GM12872 (cell line): ENCODE data around the gene TPD52L1.

Experiments used
- TF ChIP-seq, protein P1 (sequence below): IDR thresholded peaks from 3 replicates; pipeline ENCODE4 v1.5.1; 2011; ENCODE audit warnings: low read depth, mild to moderate bottlenecking, low read length, moderate library complexity; ENCODE audit not compliant: insufficient read depth

TPD52L1 gene

DNA sequence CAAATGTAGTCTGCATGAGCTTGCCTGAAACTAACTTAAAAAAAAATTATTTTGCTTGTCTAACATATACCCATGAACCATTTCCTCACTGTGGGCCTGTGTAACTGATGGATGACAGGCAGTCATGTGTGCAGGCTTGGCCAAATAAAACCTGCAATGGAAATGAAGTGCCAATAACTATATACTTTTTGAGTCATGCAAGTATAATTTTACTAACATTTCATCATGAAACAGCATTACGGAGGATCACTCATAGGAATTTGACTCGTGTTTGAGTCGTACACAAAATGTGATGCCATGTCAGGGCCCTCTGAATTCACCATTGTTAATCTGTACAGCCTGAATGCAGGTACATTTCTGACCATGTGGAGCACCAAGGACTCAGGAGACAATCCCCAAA lies 101.6 kb downstream of the TPD52L1 start:
- TF ChIP-seq, protein P1, sequence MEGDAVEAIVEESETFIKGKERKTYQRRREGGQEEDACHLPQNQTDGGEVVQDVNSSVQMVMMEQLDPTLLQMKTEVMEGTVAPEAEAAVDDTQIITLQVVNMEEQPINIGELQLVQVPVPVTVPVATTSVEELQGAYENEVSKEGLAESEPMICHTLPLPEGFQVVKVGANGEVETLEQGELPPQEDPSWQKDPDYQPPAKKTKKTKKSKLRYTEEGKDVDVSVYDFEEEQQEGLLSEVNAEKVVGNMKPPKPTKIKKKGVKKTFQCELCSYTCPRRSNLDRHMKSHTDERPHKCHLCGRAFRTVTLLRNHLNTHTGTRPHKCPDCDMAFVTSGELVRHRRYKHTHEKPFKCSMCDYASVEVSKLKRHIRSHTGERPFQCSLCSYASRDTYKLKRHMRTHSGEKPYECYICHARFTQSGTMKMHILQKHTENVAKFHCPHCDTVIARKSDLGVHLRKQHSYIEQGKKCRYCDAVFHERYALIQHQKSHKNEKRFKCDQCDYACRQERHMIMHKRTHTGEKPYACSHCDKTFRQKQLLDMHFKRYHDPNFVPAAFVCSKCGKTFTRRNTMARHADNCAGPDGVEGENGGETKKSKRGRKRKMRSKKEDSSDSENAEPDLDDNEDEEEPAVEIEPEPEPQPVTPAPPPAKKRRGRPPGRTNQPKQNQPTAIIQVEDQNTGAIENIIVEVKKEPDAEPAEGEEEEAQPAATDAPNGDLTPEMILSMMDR = no peak

DNA sequence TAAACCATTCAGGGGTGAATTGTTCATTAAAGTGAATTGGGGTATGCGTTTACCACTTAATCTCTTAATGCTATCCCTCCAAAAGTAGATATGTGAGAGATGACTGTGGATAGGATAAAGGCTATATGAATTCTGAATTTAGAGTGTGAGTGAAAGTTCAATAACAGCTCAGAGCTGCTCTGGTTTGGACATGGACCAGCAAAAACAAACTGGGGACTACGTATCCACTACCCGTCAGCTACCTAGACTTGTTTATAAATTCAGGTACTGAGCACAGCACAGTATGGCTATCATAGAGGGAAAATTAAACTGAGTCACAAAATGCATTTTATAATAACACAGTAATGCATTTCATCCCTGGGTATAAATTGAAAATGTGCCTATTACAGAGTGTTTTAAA lies 103.8 kb downstream of the TPD52L1 start:
- TF ChIP-seq, protein P1 = no peak

DNA sequence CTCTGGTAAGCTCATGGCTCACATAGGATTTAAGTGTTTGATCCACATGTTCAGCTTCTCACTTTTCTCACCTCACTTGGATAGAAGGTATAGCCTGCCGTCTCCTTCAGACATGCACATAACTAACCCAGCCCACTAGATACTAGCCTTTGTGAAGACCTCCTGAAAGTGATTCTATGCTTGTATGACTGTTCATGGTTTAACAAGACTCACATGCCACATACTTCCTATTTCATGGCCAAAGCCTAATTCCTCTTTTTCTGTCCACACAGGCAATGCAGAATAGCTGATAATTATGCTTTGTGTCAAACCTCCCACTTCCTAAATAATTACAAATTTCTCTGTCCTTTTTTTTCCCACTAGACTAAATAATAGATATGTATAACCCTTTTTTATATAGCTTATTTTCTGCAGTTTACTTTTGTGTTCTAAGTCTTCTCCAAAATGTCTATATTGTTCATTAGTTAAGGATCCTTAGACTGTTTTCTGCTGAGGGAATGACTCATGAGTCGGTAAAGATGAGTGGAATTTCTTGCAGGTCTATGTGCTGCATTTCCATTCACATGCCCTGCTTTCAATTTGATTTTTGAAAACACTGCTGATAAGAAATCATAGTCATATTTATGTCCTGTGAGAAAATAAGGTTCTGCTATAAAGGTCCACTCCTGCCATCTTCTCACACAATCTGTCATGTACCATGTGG lies 105.2 kb downstream of the TPD52L1 start:
- TF ChIP-seq, protein P1 = no peak

DNA sequence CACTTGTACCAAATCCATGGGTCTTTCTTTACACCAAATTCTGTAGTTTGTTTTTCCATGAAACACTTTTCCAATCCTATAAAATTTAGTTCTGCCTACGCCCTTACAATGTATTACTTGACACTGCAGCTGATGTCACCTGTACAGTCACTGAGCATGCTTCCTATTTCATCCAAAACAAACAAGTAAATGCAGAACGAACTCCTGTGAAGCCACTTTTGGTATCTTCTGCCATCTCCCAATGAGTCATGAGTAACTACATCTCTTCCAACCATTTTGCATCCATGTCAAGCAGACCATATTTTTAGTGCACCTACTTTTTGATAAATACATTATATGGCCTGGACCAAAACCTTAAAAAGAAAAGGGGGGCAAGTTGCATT lies 105.8 kb downstream of the TPD52L1 start:
- TF ChIP-seq, protein P1 = no peak

DNA sequence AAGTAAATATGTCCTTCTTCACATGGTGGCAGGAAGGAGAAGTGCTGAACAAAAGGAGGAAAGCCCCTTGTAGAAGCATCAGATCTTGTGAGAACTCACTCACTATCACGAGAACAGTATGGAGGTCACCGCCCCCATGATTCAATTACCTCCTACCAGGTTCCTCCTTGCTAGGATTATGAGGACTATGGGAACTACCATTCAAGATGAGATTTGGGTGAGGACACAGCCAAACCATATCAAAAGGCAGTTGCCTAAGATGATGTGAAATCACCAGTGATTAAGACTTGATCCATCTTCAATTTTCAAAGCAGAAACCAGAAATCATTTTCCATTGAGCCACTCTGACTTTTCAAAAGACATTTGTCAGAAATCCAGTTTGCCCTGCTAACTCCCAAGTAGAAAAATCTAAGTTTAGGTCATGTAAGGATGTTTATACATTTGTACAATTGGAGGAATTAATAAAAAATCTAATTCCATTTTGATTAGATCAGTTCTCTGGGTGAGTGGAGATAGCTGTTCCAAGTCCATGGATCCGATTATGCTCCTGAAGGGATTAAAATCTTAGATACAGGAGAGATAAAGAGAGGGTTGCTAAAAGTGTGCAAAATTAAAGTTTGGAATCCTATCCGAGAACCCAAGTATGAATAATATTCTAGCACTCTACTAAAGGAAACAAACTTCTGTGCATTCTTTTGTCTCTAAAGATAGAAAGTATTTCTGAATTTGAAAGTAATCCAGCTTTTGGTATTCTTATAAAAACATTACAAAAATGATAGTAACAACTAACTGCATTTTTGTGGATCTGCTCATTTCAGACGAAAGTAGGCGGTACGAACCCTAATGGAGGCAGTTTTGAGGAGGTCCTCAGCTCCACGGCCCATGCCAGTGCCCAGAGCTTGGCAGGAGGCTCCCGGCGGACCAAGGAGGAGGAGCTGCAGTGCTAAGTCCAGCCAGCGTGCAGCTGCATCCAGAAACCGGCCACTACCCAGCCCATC lies 108.7 kb downstream of the TPD52L1 start:
- TF ChIP-seq, protein P1 = no peak

DNA sequence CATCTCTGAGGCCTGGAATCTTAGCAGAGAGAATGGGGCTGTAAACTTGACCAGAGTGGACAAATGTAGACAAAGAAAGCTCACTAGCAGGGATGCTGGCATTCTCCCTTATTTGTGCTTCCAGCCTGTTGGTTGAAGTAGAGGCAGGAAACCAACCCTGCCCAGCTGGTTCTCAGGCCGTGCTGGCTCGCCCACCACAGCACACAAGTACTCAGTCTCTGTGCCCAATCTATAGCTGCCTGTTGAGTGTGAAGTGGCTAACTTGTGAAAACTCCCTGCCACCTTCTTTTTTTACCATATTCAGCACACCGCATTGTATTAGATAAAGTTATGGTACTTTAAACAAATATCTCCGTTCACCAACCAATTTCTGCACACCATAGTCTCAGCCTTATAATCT lies 110.9 kb downstream of the TPD52L1 start:
- TF ChIP-seq, protein P1 = no peak

DNA sequence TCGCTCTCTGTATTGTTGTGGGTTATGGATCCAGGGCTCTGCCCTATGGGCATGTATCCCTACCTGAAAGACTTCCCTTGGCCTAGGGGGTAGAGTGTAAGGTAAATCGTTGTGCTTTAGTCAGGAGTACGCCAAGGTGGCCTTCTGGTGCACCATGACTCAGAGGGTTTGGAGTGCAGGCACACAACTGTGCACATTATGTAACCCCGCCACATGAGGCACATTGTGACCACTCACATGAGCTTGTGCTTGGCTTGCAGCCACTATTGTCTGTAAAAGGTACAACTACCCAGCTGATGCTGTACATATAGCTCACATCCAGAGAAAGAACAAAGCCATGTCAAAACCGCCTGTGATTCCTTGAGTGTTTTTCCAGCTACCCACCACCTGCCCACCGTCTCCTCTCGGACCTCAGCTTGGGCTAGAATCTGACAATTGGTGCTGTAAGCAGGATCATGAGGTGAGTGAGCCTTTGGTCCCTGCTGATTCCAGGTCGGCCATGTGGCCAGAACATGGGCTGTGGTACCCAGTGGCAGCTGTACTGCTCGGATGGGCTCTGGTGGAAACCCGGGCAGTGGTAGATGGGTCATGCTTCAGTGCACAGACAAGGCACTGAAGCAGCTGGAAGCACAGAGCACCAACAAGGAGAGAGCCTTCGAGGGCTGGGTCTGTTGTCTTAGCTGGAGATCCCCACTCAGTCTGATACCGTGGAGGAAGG lies 114.4 kb downstream of the TPD52L1 start:
- TF ChIP-seq, protein P1 = no peak
